ENCODE data around the gene CFAP54. TPM values are rescaled to one million over a fixed set of nuclear protein-coding genes. Genes with fewer than 3 reads are reported as not detected.
A peak's percentile ranks its signal among the peaks of the same experiment; 100 is the strongest.

The CFAP54 gene
- total RNA-seq, 1 experiment from 2014 or later: 3.4 TPM

DNA sequence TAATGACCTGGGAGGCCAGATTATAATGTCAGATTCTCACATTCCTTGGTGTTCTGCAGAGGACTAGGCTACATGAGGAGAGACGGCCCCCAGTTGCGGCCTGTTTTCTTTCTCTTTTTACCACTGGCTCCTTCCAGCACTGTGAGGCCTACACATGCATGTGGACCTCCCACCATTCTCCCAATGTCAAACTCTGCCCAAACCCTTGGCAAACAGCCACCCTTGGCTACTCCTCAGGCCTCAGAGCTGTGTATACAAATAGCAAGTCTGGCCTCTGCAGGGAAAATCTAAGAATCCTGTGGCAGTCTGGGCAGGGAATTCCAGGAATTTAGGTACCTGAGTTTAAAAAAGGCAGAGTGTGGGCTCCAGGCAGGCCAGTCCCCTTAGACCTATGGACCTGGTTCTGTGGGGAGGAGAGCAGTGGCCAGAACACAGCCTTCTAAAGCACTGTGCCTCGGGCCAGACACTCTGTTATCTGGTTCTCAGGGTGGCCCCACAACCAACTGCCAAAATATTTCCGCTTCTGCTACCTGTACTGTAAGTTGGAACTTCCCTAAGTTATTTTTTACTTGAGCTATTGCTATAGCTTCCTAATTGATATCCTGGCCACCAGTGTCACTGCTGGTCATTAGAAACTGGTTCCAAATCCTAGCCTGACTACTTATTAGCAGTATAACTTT is 397.8 kb downstream of the CFAP54 start:
- no peak for DNase-seq (ENCODE audit: low read depth)

DNA sequence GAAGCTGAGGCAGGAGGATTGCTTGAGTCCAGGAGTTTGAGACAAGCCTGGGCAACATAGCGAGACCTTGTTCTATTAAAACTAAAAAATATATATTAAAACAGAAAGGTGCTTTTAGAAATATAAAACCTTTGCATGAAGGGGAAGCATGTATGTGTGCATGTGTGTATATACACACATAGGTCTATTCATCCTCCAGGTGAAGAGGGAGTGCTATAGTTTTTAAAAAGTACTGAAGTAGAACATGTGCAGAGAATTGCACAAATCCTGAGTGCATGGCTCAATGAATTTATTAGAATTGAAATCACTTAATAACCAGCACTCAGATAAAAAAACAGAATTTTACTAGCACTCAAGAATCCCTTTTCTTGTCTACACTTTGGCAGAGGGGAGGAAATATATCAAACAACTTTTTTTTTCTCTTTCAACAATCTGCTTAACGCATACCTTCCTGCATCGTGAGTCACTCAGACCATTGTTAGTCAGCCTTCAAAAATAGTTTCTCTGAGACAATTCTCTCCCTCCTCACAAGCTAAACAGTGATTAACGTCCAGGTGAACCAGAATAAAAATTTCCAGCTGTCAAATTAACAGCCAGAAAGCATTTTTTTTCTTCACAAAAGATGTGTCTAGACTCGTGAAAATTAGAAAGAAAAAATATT is 400.0 kb downstream of the CFAP54 start:
- peak; percentile 69 for DNase-seq (ENCODE audit: low read depth)

DNA sequence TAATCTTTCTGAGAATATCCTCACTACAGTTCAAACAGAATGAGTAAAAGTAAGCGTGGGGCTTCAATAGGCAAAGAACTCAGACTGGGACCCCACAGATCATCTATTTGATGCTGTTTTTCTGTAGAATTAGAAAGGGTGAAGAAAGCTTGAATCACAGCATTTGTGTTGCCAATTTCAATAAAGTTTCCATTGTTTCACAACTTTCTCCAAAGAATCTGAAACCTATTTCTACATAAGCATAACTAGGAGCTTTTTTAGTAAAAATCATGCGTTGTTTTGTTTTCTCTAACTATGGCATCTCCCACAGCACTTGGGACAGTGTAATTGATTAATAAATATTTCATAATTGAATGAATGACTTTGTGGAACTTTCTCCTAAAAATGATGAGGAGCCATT is 401.0 kb downstream of the CFAP54 start:
- no peak for DNase-seq (ENCODE audit: low read depth)

DNA sequence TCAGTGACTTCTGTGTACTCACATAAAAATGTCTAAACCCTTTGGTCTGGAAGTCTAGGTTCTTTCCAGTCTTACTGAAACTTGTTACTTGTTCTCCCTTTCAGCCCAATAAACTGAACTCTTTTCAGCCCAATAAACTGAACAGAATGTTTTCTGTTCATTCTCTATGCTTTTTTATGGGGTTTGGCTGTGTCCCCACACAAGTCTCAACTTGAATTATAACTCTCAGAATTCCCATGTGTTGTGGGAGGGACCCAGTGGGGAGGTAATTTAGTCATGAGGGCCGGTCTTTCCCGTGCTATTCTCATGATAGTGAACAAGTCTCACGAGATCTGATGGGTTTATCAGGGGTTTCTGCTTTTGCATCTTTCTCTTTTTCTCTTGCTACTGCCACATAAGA is 402.7 kb downstream of the CFAP54 start:
- DNase-seq (ENCODE audit: low read depth): no peak

DNA sequence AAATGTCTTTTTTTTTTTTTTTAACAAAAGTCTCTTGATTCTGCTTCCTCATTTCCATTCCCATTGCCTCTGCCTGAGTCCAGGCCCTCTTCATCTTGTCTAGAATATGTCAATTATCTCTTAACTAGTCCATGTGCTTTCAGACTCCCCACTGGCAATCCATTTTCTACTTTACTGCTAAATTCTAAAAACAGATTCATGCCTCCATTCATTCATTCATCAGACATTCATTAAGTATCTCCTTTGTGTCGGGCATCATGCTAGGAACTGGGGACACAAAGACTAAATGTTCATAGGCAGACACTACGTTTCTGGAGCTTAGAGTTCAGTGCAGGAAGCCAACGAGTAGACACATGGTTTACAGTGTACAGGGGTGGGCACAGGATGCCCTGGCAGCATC is 408.0 kb downstream of the CFAP54 start:
- no peak for DNase-seq (ENCODE audit: low read depth)

DNA sequence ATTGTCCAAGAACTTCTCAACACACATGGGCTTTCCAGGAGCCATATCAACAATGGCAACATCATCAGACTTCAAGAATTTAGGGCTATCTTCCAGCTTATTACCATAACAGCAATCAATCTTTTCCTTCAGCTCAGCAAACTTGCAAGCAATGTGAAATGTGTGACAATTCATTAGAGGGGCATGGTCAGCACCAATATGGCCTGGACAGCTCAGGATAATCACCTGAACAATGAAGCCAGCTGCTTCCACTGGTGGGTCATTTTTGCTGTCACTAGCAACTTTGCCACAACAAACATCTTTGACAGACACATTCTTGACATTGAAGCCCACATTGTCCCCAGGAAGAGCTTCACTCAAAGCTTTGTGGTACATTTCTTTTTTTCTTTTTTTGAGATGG is 411.8 kb downstream of the CFAP54 start:
- DNase-seq (ENCODE audit: low read depth): no peak

DNA sequence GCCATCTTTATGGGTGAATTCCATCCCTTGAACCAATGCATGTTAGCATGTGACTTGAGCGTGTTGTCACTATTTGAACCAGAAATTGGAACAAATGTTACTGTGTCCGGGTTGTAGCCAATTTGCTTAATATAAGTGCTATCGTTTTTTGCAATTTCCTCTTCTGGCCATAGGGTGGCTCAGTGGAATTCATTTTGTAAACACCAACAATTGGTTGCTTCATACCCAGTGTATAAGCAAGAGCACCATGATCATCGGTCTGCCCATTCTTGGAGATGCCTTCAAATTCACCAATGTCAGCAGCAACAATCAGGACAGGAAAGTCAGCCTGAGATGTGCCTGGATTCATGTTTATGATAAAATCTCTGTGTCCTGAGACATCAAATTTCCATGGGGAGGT is 412.7 kb downstream of the CFAP54 start:
- peak; percentile 19 for DNase-seq (ENCODE audit: low read depth)

DNA sequence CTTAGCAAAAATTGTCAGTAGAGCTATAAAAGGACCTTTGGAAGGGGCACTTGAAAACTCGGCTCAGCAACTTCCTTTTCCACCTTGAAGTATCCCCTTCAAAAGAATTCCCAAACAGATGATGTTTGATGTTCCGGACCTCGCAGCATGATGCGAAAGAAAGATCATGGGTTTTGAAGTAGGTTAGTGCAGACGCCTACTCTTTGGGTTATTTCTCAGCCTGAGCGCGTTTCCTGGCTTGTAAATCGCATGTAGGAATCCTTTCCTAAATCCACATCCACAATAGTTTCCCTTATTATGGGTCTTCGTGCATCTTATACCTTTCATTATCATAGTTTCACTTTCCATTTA is 417.1 kb downstream of the CFAP54 start:
- DNase-seq (ENCODE audit: low read depth): no peak

DNA sequence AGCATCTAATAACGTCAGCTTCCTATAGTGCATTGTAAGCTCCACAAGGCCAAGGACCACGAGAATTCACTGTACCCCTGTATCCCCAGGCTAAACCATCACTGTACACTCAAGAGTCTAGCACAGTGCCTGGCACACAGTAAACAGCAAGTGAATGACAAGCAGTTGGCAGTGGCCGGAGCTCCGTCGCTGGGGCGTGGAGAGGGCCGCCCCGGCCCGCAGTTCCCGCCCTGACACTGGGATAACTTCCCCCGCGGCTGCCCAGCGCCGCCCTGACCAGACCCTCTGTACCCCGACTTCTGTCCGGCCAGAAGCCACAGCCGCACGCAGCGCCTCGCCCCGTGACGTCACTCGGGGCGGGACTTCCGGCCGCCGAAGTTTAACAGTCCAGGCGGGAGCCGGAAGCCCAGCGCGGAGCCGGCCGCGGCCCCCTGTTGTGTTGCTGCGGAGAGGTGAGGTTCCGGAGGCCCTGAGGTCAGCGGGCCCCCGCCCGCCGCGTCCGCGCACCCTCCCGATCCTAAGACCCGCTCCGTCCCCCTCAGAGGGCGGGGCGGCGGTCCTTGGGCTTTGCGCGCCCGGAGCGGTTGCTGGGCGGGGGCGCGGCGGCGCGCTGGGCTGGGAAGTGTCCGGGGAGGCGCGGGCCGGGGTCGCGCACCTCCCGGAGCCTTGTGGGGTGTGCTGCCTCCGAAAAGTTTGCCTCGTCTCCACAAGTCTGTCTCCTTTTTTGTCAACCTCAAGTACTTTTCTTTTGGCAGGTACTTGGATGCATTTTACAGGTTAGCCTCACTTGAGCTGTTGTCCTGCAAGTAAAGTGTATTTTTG is 417.7 kb downstream of the CFAP54 start, which contains the start of gene NEDD1:
TSS of gene NEDD1 (plus strand) at position 409 of the 822 bp plus-strand sequence. CDS start 2,503 bp downstream, outside the sequence.
- DNase-seq (ENCODE audit: low read depth): peak; percentile 81

DNA sequence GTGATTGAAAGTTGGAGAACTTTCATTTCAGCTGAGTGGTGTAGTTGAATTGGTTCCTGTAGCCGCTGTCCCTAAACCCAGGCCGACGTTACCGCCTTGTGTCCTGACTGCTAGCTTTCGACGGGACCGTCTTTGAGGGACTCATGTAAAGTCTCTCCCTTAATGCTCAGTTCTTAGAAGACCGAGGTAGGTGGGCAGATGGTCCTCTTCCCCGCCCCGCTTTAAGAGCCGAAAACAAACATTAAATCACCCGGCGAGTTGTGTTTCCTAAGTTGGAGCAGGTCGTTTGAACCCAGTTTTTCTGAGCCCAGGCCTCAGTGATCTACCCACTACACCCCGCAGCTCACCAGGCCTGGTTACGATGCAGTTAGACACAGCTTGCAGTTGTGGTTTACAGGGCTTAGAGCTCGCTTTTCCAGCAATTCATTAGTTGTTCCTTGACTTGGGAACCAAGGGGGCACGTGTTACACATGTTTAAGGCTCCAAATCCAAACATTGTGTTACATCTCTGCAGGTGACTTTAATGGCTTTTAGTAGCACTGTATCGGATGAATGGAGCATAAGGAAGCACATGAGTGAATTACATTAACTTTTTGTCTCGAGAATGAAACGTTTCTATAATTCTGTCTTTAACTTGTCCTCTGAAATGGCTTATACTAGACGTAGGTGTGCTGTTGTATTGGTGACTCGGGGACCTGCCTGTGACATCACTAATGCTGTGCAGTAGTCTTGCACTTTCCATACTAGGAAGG is 418.5 kb downstream of the CFAP54 start:
- DNase-seq (ENCODE audit: low read depth): peak; percentile 24

DNA sequence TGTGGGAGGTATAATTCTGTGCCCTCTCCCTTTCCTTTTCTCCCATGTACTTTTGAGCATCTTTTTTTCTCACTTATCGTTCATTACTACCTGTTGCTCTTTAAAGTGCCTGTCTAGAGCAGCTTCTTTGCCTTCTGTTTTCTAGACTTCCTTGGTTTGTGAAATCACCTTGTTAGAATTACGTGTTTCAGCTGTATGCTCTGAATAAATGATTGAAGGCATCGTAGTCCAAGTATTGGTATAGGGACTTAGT is 419.0 kb downstream of the CFAP54 start:
- DNase-seq (ENCODE audit: low read depth): no peak

DNA sequence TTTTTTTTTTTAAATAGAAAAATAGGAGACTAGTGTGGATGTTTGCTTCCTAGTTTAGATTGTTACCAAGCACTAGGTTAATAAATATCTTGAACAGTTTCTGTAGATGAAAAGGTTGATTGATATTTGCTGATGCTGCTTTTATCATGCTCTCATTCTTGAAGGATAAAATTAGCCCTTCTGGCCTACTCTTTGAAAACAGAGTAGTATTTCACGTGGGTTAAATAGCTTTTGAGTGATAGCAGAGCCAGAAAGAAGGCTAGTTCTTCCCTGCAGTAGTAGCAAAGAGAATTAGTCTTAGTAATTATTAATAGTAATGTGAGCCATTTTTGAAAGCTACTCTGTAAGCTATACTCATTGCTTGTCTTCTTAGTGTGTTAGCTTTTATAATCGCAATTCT is 422.9 kb downstream of the CFAP54 start:
- DNase-seq (ENCODE audit: low read depth): no peak

DNA sequence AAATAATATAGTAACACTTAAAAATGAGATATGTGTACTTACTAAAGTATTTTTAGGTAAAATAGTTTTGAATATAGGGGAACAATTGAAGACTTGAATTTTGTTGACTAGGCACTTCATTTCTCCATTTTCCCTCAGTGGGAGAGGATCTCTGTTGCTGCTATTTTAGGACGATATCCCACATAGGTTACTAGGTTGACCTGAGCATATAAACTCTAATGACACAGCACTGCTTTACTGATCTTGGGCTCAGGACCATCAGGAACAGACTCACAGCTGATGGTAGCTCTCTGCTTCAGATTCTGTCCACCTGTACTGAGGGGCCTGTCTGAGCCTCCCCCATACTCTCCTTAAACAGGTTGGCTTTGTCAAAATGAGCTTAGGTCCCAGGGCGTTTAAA is 423.6 kb downstream of the CFAP54 start:
- DNase-seq (ENCODE audit: low read depth): no peak

DNA sequence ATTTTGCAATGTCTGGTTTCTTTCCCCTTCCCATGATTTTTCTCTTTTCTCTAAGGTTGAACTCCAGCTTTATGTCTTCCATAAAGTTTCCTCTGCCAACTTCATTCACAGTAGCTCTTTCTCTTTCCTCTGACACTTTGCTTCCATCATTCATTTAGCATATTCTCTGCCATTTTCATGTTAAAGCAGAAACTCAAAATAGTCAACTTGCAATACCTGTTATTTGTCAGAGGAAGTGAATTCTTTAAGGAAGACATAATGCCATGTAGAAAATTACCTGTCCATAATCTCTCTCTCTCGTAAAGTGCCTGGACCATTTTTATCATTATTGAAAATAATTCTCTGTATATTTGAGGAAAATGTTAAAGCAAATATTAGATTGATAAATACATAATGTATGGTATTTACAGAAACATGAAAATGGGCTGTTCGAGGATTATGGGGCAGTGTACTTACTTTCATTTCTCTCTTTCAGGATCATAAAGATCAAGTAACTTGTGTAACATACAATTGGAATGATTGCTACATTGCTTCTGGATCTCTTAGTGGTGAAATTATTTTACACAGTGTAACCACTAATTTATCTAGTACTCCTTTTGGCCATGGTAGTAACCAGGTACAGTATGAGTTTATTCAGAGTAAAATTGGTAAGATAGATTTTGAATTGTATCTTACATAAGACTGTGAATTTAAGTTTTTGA is 430.3 kb downstream of the CFAP54 start:
- no peak for DNase-seq (ENCODE audit: low read depth)

Other genes with a start within 250 kb of the CFAP54 start
- 73.7 and 82.3 TPM in 2 replicates for gene CDK17, start 89.1 kb upstream of the CFAP54 start, total RNA-seq (2014; rRNA removed)

Data from LHCN-M2 (cell line).